Gastrocnemius medialis (tissue), 4 donors: ENCODE measurements around the gene LSP1. TPM values are rescaled to one million over a fixed set of nuclear protein-coding genes. Genes with fewer than 3 reads are reported as not detected.

Experiments used
- ATAC-seq, 2 donors: fragments of 150-250 bp; one replicate each; pipeline ENCODE4 v1.9.1; 2016
- DNase-seq, 2 donors: peaks; one replicate each; pipeline ENCODE4 v3.0.0-alpha.2; 2019
- H3K27ac ChIP-seq, 4 donors: fragments of 200-600 bp; sonication (generic); 1 replicate in 1 of 4; 2 replicates in 3 of 4; pipeline ENCODE4 v1.5.1; 2016 to 2018; ENCODE audit warnings: mild to moderate bottlenecking in 2 of 4, moderate library complexity in 1 of 4
- H3K27me3 ChIP-seq, 3 donors: fragments of 200-600 bp; sonication (generic) in 2 of 3; 1 replicate in 1 of 3; 2 replicates in 2 of 3; pipeline versions ENCODE4 v1.5.1 to v1.6.0; 2016 to 2019; ENCODE audit warnings: mild to moderate bottlenecking in 1 of 3, moderate library complexity in 1 of 3
- H3K36me3 ChIP-seq, 2 donors: fragments of 200-600 bp; sonication (generic) in 1 of 2; one replicate each; pipeline ENCODE4 v1.5.1; 2017 to 2018
- H3K4me1 ChIP-seq, 2 donors: fragments of 200-600 bp; sonication (generic) in 1 of 2; one replicate each; pipeline ENCODE4 v1.5.1; 2016 to 2017; ENCODE audit warnings: mild to moderate bottlenecking in 2 of 2
- H3K4me3 ChIP-seq, 4 donors: fragments of 200-600 bp; sonication (generic) in 3 of 4; 1 replicate in 1 of 4; 2 replicates in 3 of 4; pipeline ENCODE4 v1.5.1; 2016 to 2019; ENCODE audit warnings: mild to moderate bottlenecking in 2 of 4
- H3K9me3 ChIP-seq, 3 donors: fragments of 200-600 bp; sonication (generic) in 2 of 3; 1 replicate in 1 of 3; 2 replicates in 2 of 3; pipeline ENCODE4 v1.5.1; 2016 to 2019
- POLR2A ChIP-seq, 2 donors: fragments of 450-650 bp; IDR thresholded peaks; one replicate each; pipeline ENCODE4 v1.6.1; 2017; ENCODE audit warnings: antibody characterized with exemption in 2 of 2, mild to moderate bottlenecking in 2 of 2, moderate library complexity in 2 of 2
- in situ Hi-C, 4 donors: fragments of 200-750 bp; cut with MboI; loops; one replicate each; pipeline versions ENCODE4 v1.15.0 to v1.8.0; 2017; ENCODE audit warnings: low sequenced_read_pairs in 4 of 4
- intact Hi-C: fragments of 100-400 bp; cut with DNase I; formaldehyde crosslinking; loops from one replicate; pipeline ENCODE4 v1.15.1; 2023; ENCODE audit warnings: low total_unique reads
- total RNA-seq, 4 donors: library from RNA; depleted of rRNA; stranded (reverse); fragments of >200 nt; gene quantifications; one replicate each; pipeline versions ENCODE4 v1.1.0 to v1.2.3, GENCODE V29; 2016
- TF ChIP-seq, protein P1 (sequence below), 5 experiments: fragments of 450-650 bp in 3 of 5; fragments of 200-600 bp in 2 of 5; sonication (generic) in 2 of 5; IDR thresholded peaks in 4 of 5; conservative IDR thresholded peaks in 1 of 5; 1 replicate in 4 of 5; 2 replicates in 1 of 5; pipeline ENCODE4 v1.5.1; 2016 to 2019; ENCODE audit warnings: antibody characterized with exemption in 5 of 5, mild to moderate bottlenecking in 3 of 5, moderate library complexity in 3 of 5

LSP1 gene
- total RNA-seq, 4 donors from 2014 or later: 3.0 to 13.5 (median 5.5) TPM

DNA sequence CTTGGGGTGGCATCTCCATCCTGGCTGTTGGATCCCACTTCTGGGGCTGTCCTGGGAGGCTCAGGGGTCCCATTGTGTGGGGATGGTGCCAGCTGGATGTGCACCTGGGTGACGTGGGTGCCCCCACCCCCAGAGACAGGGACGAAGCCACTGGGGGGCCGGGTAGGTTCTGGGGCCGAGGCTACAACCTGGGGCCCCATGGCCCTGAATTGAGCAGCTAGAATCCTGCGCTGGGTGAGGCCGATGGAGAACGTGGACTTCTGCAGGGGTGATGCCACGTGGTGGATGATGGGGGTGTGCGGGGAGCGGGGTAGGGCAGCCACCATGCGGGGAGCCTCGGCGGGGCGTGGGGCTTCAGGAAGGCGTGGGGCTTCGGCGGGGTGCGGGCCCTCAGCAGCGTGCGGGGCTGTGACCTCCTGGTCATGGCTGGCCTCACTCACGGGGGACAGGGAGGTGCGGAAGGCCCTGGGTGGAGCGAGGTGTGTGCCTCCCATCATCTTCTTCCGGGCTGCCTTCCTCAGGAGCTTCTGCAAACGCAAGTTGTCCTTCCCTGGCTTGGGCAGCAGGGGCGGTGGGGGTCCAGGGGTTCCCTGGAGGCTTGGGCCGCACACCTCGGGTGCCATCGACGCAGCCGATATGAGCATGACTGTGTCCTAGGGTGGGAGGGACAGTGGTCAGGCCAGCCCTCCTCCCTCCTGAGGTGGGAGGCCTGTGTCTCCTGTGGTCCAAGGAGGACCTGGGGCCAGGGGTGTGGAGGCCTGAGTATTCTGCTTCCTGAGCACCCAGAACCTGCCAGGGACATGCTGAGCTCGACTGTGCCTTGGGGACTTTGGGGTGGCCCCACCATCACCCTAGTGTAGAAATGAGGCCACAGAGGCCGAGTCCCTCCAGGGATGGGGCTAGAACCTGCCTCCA, 37.3 kb downstream of the LSP1 start:
- ATAC-seq: peak; percentile 1 to 10
- Histone ChIP-seq H3K27me3 (no peaks in the 10 kb centered on the region), H3K9me3 (no peaks in the 10 kb centered on the region), H3K27ac (peak overlapping the region; percentile 74 to 87 (median 80)), H3K4me3 (no peak overlapping the region), H3K4me1 (peaks cover 16 to 42% of the 10 kb centered on the region in 2 donors), H3K36me3 (no peaks in the 10 kb centered on the region)
- DNase-seq: no peak
- in situ Hi-C loops (loop anchor here in 1 of 4 donors (25.0 kb wide), 1 partner anchor 272 kb away; the partner anchor contains the start of genes INS and TH), intact Hi-C loops (no loop called here)
- TF ChIP-seq, protein P1, sequence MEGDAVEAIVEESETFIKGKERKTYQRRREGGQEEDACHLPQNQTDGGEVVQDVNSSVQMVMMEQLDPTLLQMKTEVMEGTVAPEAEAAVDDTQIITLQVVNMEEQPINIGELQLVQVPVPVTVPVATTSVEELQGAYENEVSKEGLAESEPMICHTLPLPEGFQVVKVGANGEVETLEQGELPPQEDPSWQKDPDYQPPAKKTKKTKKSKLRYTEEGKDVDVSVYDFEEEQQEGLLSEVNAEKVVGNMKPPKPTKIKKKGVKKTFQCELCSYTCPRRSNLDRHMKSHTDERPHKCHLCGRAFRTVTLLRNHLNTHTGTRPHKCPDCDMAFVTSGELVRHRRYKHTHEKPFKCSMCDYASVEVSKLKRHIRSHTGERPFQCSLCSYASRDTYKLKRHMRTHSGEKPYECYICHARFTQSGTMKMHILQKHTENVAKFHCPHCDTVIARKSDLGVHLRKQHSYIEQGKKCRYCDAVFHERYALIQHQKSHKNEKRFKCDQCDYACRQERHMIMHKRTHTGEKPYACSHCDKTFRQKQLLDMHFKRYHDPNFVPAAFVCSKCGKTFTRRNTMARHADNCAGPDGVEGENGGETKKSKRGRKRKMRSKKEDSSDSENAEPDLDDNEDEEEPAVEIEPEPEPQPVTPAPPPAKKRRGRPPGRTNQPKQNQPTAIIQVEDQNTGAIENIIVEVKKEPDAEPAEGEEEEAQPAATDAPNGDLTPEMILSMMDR (IDR thresholded peaks at IDR 0.05 in 4 of 5, conservative IDR thresholded peaks at IDR 0.05 in 1 of 5): no peak
- TF ChIP-seq POLR2A (IDR thresholded peaks at IDR 0.05): no peak

DNA sequence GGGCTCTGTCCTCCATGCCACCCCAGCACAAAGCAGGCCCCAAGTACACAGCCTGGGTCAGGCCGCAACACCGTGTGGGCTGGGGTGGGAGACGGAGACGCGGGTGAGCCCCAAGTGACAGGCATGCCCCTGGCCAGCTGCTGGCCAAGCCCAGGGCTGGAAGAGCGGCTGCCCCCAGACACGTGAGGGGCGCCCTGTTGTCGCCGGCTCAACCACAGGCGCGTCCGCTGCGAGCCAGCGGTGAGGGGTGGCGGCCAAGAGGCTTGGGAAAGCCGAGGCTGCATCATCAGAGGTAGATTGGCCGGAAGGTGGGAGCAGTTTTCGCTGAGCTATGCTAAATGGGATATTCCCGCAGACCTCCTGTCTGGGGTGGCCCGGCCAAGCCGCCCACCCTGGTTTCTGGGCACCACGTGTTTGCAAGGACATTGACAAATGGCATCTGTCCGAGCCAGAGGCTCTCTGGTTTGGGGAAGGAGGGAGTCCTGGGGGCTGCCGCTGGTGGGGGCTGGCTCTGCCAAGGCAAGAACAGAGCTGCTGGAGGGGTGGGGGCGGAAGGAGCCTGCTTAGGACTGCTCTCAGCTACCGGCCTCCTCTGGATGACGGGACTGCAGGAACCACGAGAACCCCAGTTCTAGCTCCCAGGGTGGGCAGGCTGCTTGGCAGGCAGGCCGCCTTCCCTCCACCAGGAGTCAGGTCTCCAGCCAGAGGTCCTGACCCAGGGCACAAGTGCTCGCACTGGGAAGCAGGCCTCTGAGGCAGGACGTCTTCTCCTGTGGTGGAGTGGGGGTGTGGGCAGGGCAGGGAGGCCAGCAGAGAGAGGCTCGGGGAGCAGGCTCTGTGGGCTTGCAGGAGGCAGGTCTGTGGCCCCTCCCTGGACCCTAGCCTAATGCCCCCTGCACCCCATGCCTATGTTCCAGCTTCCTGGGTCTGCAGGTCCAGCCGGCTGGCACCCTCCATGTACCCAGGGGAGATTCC, 38.3 kb downstream of the LSP1 start:
- in situ Hi-C loops (loop anchor here in 1 of 4 donors (25.0 kb wide), 1 partner anchor 271 kb away; the partner anchor contains the start of genes INS and TH), intact Hi-C loops (no loop called here)
- Histone ChIP-seq H3K4me3 (peak overlapping the region in 1 of 4 donors; percentile 6), H3K4me1 (peaks cover 16 to 42% of the 10 kb centered on the region in 2 donors), H3K27ac (peak overlapping the region; percentile 74 to 87 (median 80)), H3K9me3 (no peaks in the 10 kb centered on the region), H3K36me3 (no peaks in the 10 kb centered on the region), H3K27me3 (no peaks in the 10 kb centered on the region)
- peak; percentile 82 to 86 for ATAC-seq
- TF ChIP-seq, protein P1 (IDR thresholded peaks at IDR 0.05 in 4 of 5, conservative IDR thresholded peaks at IDR 0.05 in 1 of 5): no peak
- TF ChIP-seq POLR2A (IDR thresholded peaks at IDR 0.05): no peak
- DNase-seq: peak; percentile 57 to 85

DNA sequence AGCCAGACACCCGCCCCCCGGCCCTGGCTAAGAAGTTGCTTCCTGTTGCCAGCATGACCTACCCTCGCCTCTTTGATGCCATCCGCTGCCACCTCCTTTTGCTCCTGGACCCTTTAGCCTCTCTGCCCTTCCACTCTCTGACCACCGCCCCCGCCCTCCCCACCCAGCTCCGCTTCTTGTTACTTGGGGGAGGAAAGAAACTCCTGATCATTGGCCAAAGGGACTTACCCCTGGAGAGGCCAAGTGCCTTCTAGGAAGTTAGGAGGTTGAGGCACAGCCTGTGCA, 38.9 kb downstream of the LSP1 start, which contains the start of gene PRR33:
TSS of gene PRR33 (minus strand) at position 65 of the 285 bp plus-strand sequence. CDS start 1,311 bp downstream, outside the sequence.
- H3K9me3 ChIP-seq: no peaks in the 10 kb centered on the region
- TF ChIP-seq POLR2A (IDR thresholded peaks at IDR 0.05): no peak
- TF ChIP-seq, protein P1 (IDR thresholded peaks at IDR 0.05 in 4 of 5, conservative IDR thresholded peaks at IDR 0.05 in 1 of 5): no peak
- no peaks in the 10 kb centered on the region for H3K36me3 ChIP-seq
- peak within 1 kb of the TSS in 2 of 4 donors; percentile 6 to 11 for H3K4me3 ChIP-seq
- H3K27ac ChIP-seq: peak within 1 kb of the TSS; percentile 74 to 87 (median 80)
- DNase-seq (no peak), ATAC-seq (no peak)
- in situ Hi-C loops (loop anchor here in 1 of 4 donors (25.0 kb wide), 1 partner anchor 271 kb away; the partner anchor contains the start of genes INS and TH), intact Hi-C loops (no loop called here)
- peaks cover 16 to 42% of the 10 kb centered on the region in 2 donors for H3K4me1 ChIP-seq
- H3K27me3 ChIP-seq: no peaks in the 10 kb centered on the region

DNA sequence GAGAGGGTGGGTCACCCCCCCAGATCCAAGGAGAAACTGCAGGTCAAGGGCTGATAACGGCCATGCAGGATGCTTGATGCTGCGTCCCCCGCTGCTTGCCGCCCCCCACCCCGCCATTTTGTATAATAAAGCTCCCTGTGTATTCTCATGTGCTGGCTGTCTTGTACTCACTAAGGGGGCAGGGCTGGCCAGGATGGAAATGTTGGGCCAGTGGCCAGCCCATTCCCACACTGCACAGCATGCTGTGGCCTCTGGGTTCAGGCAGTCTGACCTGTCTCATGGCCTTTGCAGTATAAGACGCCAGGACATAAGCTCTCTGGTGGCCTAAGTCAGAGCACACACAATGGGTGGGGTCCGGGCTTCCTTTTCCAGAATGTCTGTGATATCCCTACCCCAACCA, 39.2 kb downstream of the LSP1 start:
- H3K4me3 ChIP-seq: peak overlapping the region in 1 of 4 donors; percentile 11
- TF ChIP-seq, protein P1 (IDR thresholded peaks at IDR 0.05 in 4 of 5, conservative IDR thresholded peaks at IDR 0.05 in 1 of 5): no peak
- TF ChIP-seq POLR2A (IDR thresholded peaks at IDR 0.05): no peak
- no peaks in the 10 kb centered on the region for H3K27me3 ChIP-seq
- H3K36me3 ChIP-seq: no peaks in the 10 kb centered on the region
- no peak for ATAC-seq
- no peaks in the 10 kb centered on the region for H3K9me3 ChIP-seq
- DNase-seq: no peak
- intact Hi-C loops: no loop called here
- peak overlapping the region; percentile 26 to 87 (median 80) for H3K27ac ChIP-seq
- in situ Hi-C loops: loop anchor here in 1 of 4 donors (25.0 kb wide), 1 partner anchor 270 kb away; the partner anchor contains the start of genes INS and TH
- H3K4me1 ChIP-seq: peaks cover 16 to 42% of the 10 kb centered on the region in 2 donors
